SK-N-SH treated with all-trans-retinoic acid at 6 μM for 48 hours (cell line): ENCODE measurements around the gene SNTA1.

ENCODE experiments used
- ATAC-seq: fragments of 200-7000 bp; cut with Tn5 transposase; 3 replicates; pipeline ENCODE4 v1.9.1; 2020; ENCODE audit warnings: mild to moderate bottlenecking, moderate library complexity
- ARNTL ChIP-seq: fragments of 450-650 bp; formaldehyde crosslinking; IDR thresholded peaks from 2 replicates; pipeline ENCODE4 v1.5.0; 2020; ENCODE audit warnings: low read depth, mild to moderate bottlenecking, moderate library complexity, borderline replicate concordance
- BACH2 ChIP-seq: fragments of 250-450 bp; sonication (Bioruptor Pico); IDR thresholded peaks from 2 replicates; pipeline ENCODE4 v1.9.0; 2021; ENCODE audit warnings: mild to moderate bottlenecking, borderline replicate concordance
- CREB5 ChIP-seq: fragments of 250-450 bp; sonication (Bioruptor Pico); IDR thresholded peaks from 2 replicates; pipeline ENCODE4 v1.5.1; 2020; ENCODE audit warnings: low read depth, mild to moderate bottlenecking, moderate library complexity
- CSDC2 ChIP-seq: fragments of 250-450 bp; sonication (Bioruptor Pico); IDR thresholded peaks from 2 replicates; pipeline ENCODE4 v1.5.0; 2020; ENCODE audit warnings: mild to moderate bottlenecking, moderate library complexity
- CSRNP3 ChIP-seq: fragments of 250-450 bp; sonication (Bioruptor Pico); IDR thresholded peaks from 2 replicates; pipeline ENCODE4 v1.5.1; 2021; ENCODE audit warnings: mild to moderate bottlenecking, moderate library complexity
- ESRRG ChIP-seq: fragments of 250-450 bp; sonication (Bioruptor Pico); IDR thresholded peaks from 2 replicates; pipeline ENCODE4 v1.6.1; 2021; ENCODE audit warnings: mild to moderate bottlenecking
- ISL1 ChIP-seq: fragments of 250-450 bp; sonication (Bioruptor Pico); IDR thresholded peaks from 2 replicates; pipeline ENCODE4 v2.1.2; 2022; ENCODE audit warnings: mild to moderate bottlenecking, moderate library complexity
- OSR1 ChIP-seq: fragments of 250-450 bp; sonication (Bioruptor Pico); IDR thresholded peaks from 2 replicates; pipeline ENCODE4 v1.8.0; 2022; ENCODE audit warnings: moderate library complexity, mild to moderate bottlenecking, inconsistent platforms
- PATZ1 ChIP-seq: fragments of 250-450 bp; sonication (Bioruptor Pico); IDR thresholded peaks from 2 replicates; pipeline ENCODE4 v1.8.0; 2020; ENCODE audit warnings: mild to moderate bottlenecking, moderate library complexity, borderline replicate concordance
- POU6F1 ChIP-seq: fragments of 250-450 bp; sonication (Bioruptor Pico); IDR thresholded peaks from 2 replicates; pipeline ENCODE4 v1.8.0; 2021; ENCODE audit warnings: low read depth, mild to moderate bottlenecking, moderate library complexity, borderline replicate concordance
- RARB ChIP-seq: fragments of 250-450 bp; sonication (Bioruptor Pico); IDR thresholded peaks from 2 replicates; pipeline ENCODE4 v1.8.0; 2021; ENCODE audit warnings: mild to moderate bottlenecking, moderate library complexity
- SNAI2 ChIP-seq: fragments of 250-450 bp; sonication (Bioruptor Pico); IDR thresholded peaks from 2 replicates; pipeline ENCODE4 v1.5.0; 2020; ENCODE audit warnings: mild to moderate bottlenecking, moderate library complexity
- TCF4 ChIP-seq: fragments of 250-450 bp; sonication (Bioruptor Pico); IDR thresholded peaks from 2 replicates; pipeline ENCODE4 v1.8.0; 2021; ENCODE audit warnings: mild to moderate bottlenecking, moderate library complexity, borderline replicate concordance
- TOX ChIP-seq: fragments of 250-450 bp; sonication (Bioruptor Pico); IDR thresholded peaks from 2 replicates; pipeline ENCODE4 v1.8.0; 2021; ENCODE audit warnings: mild to moderate bottlenecking, moderate library complexity, borderline replicate concordance
- TSHZ2 ChIP-seq: fragments of 250-450 bp; sonication (Bioruptor Pico); IDR thresholded peaks from 2 replicates; pipeline ENCODE4 v1.5.0; 2020; ENCODE audit warnings: mild to moderate bottlenecking, moderate library complexity
- ZC3H10 ChIP-seq: fragments of 250-450 bp; sonication (Bioruptor Pico); IDR thresholded peaks from 2 replicates; pipeline ENCODE4 v1.5.1; 2021; ENCODE audit warnings: mild to moderate bottlenecking, moderate library complexity
- ZFP3 ChIP-seq: fragments of 250-450 bp; sonication (Bioruptor Pico); IDR thresholded peaks from 2 replicates; pipeline ENCODE4 v1.5.0; 2020; ENCODE audit warnings: mild to moderate bottlenecking, moderate library complexity
- ZFP30 ChIP-seq: fragments of 450-650 bp; formaldehyde crosslinking; IDR thresholded peaks from 2 replicates; pipeline ENCODE4 v1.5.0; 2022; ENCODE audit warnings: mild to moderate bottlenecking, moderate library complexity
- ZNF565 ChIP-seq: fragments of 450-650 bp; formaldehyde crosslinking; conservative IDR thresholded peaks from 2 replicates; pipeline ENCODE4 v1.5.0; 2020; ENCODE audit warnings: low read depth, mild to moderate bottlenecking, moderate library complexity
- ZNF70 ChIP-seq: fragments of 450-650 bp; formaldehyde crosslinking; IDR thresholded peaks from 2 replicates; pipeline ENCODE4 v1.5.0; 2020; ENCODE audit warnings: mild to moderate bottlenecking, moderate library complexity
- ZNF8 ChIP-seq: fragments of 450-650 bp; formaldehyde crosslinking; IDR thresholded peaks from 2 replicates; pipeline ENCODE4 v1.5.0; 2020; ENCODE audit warnings: mild to moderate bottlenecking, moderate library complexity

Gene SNTA1

GRCh38 chr20:33437141-33437911, 6.2 kb downstream of the SNTA1 start:
- TF ChIP-seq TCF4 (no peak), BACH2 (CRISPR knock-in tag) (no peak), PATZ1 (CRISPR knock-in tag) (no peak), POU6F1 (no peak), ISL1 (no peak), ZNF70 (no peak)
- ATAC-seq = peak; percentile 39; the same call in 1 of the 3 replicates

GRCh38 chr20:33434434-33434833, 9.1 kb downstream of the SNTA1 start:
- TF ChIP-seq CREB5 (CRISPR knock-in tag) (no peak), OSR1 (CRISPR knock-in tag) (no peak), ZNF70 (no peak), ESRRG (CRISPR knock-in tag) (no peak), ZNF8 (CRISPR knock-in tag) (no peak), BACH2 (CRISPR knock-in tag) (no peak), POU6F1 (no peak), SNAI2 (CRISPR knock-in tag) (no peak), ZC3H10 (no peak), TOX (CRISPR knock-in tag) (no peak), ZFP30 (CRISPR knock-in tag) (no peak), CSRNP3 (CRISPR knock-in tag) (no peak), TSHZ2 (no peak), ARNTL (CRISPR knock-in tag) (no peak), ZNF565 (CRISPR knock-in tag) (no peak), PATZ1 (CRISPR knock-in tag) (no peak), RARB (no peak), CSDC2 (CRISPR knock-in tag) (no peak), ZFP3 (CRISPR knock-in tag) (no peak)
- ATAC-seq = no peak
